GM21360 (cell line): ENCODE measurements around the gene CNPPD1.
A peak's percentile ranks its signal among the peaks of the same experiment; 100 is the strongest.
"Not testable (repeated sequence)": the region's sequence is repeated elsewhere in the genome, so short reads cannot be mapped to it uniquely, and the experiment has no call there.

Experiments used
- ATAC-seq: cut with Tn5 transposase; IDR thresholded peaks from one replicate; pipeline ENCODE4 v1.9.1; 2021; ENCODE audit warnings: mild to moderate bottlenecking, moderate library complexity; ENCODE audit not compliant: unreplicated experiment

CNPPD1 gene

GRCh38 chr2:219209236-219210195 is 32.8 kb upstream of the CNPPD1 start:
- ATAC-seq: no peak

DNA sequence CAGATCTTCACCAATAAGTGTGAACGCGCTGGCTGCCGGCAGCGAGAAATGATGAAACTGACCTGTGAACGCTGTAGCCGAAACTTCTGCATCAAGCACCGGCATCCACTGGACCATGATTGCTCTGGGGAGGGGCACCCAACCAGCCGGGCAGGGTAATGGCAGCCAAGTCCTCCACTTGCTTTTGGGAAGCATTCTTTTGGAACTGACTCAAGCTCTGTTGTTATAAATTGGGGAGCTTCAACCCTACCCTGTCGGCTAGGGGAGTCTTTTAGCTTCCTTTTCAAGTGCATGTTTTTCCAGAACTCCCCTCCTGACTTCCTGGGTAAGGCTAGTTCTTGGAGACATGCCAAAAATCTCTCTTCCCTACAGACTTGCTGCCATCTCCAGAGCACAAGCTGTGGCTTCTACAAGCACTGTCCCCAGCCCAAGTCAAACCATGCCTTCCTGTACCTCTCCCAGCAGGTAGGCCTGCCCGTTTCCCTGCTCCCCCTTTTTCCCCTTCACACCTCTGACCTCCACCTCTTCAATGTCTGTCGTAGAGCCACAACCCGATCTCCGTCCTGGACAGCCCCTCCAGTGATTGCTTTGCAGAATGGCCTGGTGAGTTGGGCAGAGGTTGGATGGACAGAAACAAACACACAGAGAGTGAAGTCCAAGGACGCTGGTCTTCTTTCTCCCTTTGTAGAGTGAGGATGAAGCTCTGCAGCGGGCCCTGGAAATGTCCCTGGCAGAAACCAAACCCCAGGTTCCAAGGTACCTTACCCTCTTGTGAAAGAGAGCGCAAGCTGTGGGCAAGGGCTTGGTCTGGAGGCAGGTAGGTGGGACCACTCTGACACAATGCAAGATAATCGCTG is 31.4 kb upstream of the CNPPD1 start:
- ATAC-seq: no peak

DNA sequence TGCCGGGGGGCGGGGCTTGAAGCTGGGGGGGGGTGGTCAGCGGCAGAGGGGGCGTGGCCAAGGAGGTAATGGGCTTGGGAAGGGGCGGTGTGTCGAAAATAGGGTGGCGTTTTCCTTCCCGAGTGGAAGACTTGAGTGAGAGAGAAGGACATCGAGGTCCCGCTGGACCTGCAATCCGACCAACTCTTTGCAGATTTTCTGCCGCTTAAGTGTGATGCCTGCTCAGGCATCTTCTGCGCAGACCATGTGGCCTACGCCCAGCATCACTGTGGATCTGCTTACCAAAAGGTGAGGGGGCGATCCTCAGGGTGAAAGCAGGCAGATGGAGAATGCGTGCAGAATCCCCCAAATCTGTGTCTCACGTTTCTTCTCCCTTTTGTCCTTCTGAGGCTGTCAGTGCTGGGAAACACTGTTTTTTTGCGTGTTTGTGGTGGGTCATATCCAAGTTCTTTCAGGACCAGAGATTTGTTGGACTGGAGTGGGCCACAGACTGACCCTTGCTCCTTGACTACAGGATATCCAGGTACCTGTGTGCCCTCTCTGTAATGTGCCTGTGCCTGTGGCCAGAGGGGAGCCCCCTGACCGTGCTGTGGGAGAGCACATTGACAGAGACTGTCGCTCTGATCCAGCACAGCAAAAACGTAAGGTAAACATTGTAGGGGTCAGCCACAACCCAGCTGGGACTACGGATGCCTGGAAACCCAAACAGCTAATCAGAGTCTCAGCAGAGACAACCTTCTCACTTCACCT is 30.6 kb upstream of the CNPPD1 start:
- no peak for ATAC-seq

- peak; percentile 95 for ATAC-seq
Measured at GRCh38 chr2:219206328-219207133, 29.8 kb upstream of the CNPPD1 start, which contains the start of gene ZFAND2B. TSS of gene ZFAND2B (plus strand) at chr2:219206782. CDS start at chr2:219206988, 206 bp downstream.

GRCh38 chr2:219205981-219206327 is 29.2 kb upstream of the CNPPD1 start:
- no peak for ATAC-seq

- ATAC-seq: no peak
Measured at GRCh38 chr2:219205165-219205538, 28.4 kb upstream of the CNPPD1 start.

DNA sequence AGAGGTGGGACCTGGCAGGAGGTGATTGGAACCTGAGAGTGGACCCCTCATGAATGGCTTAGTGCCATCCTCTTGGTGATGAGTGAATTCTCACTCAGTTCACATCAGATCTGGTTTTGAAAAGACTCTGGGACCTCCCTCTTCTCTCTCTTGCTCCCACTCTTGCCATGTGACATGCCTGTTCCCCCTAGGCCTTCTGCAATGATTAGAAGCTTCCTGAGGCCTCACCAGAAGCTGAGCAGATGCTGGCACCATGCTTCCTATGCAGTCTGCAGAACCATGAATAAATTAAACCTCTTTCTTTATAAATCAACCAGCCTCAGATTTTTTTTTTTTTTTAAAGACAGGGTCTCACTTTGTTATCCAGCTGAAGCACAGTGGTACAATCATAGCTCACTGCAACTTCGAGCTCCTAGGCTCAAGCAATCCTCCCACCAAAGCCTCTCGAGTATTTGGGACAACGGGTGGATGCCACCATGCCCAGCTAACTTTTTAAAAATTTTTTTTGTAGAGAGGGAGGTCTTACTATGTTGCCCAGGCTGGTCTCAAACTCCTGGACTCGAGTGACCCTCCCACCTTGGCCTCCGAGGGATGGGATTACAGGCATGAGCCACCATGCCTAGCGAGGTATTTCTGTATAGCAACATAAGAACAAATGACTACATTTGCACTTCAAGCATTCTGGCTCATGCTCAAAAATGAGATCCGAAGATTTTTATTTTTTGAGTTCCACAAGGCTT is 27.9 kb upstream of the CNPPD1 start:
- no peak for ATAC-seq

GRCh38 chr2:219201331-219201730 is 24.6 kb upstream of the CNPPD1 start:
- not testable (repeated sequence) for ATAC-seq

DNA sequence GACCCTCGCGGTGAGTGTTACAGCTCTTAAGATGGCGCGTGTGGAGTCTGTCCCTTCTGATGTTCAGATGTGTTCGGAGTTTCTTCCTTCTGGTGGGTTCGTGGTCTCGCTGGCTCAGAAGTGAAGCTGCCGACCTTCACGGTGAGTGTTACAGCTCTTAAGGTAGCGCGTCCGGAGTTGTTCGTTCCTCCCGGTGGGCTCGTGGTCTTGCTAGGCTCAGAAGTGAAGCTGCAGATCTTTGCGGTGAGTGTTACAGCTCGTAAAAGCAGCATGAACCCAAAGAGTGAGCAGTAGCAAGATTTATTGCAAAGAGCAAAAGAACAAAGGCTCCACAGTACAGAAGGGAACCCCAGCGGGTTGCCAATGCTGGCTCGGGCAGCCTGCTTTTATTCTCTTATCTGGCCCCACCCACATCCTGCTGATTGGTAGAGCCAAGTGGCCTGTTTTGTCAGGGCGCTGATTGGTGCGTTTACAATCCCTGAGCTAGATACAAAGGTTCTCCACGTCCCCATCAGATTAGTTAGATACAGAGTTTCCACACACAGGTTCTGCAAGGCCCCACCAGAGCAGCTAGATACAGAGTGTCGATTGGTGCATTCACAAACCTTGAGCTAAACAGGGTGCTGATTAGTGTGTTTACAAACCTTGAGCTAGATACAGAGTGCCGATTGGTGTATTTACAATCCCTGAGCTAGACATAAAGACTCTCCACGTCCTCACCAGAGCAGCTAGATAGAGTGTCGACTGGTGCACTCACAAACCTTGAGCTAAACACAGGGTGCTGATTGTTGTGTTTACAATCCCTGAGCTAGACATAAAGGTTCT is 24.0 kb upstream of the CNPPD1 start:
- ATAC-seq: not testable (repeated sequence)

DNA sequence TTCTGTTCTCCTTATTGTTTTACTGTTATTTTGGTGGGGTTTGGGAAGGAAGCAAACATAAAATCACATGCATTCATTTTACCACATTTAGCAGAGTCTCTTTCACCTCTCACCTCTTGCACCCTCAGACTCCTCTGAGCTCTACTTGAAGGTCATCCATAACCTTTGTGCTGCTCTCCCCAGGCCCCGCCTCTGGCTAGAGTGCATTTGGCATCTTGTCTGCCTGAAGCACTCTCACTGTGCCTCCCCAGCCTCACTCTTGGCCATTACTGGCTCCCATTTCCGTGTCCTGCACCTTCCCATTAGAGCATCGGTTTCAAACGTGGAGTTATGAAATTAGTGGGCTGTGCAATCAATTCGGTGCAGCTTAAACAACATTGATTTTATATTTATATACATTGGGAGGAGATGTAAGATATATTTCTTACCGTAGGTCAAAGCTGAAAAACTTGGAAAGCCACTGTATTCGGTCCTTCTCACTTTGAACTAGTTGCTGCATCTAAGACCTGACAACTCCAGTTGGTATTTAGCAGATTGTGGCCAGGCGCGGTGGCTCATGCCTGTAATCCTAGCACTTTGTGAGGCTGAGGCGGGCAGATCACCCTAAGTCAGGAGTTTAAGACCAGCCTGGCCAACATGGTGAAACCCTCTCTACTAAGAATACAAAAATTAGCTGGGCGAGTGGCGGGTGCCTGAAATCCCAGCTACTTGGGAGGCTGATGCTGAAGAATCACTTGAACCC is 22.9 kb upstream of the CNPPD1 start:
- no peak for ATAC-seq

GRCh38 chr2:219198974-219199373 is 22.2 kb upstream of the CNPPD1 start:
- no peak for ATAC-seq

- ATAC-seq: no peak
Measured at GRCh38 chr2:219197388-219197787, 20.7 kb upstream of the CNPPD1 start.

DNA sequence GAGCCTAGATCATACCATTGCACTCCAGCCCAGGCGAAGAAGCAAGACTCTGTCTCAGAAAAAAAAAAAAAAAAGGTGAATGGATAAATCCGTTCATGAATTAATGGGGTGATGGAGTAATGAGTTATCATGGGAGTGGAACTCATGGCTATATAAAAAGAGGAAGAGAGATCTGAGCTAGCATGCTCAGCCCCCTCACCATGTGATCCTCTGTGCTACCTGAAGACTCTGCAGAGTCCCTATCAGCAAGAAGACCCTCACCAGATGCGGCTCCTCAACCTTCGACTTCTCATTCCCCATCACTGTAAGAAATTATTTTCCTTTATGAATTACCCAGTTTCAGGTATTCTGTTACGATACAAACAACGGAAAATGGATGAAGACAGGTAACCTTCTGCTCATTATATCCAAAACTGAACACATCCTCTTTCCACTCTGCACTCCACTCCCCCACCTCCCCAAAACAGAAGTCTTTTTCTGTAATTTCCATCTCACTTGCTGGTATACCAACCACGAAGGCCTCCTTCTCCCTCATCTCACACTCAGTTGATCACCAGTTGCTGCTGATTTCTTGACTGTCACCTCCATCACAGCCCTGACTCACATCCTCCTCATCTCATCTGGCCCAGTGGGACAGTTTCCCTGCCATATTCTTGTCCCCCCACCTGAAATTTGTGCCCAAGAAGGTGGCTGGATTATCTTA is 10.2 kb upstream of the CNPPD1 start:
- ATAC-seq: no peak

DNA sequence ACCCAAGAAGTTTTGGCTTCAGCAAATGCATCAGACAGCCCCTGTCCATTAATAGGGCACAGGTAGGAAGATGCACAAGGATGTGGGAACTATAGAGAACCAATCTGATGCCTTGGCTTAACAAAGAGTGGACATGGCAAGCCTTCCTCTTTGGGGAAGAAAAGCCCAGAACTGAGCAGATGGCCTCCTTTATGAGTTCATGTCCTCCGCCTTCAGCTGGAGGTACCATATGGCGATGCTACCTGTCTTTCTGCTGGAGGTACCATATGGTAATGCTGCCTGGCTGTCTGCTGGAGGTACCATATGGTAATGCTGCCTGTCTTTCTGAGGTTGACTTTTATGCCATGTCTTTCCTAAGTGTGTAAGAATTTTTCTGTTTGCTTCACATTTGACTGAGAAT is 7.4 kb upstream of the CNPPD1 start:
- ATAC-seq: no peak

DNA sequence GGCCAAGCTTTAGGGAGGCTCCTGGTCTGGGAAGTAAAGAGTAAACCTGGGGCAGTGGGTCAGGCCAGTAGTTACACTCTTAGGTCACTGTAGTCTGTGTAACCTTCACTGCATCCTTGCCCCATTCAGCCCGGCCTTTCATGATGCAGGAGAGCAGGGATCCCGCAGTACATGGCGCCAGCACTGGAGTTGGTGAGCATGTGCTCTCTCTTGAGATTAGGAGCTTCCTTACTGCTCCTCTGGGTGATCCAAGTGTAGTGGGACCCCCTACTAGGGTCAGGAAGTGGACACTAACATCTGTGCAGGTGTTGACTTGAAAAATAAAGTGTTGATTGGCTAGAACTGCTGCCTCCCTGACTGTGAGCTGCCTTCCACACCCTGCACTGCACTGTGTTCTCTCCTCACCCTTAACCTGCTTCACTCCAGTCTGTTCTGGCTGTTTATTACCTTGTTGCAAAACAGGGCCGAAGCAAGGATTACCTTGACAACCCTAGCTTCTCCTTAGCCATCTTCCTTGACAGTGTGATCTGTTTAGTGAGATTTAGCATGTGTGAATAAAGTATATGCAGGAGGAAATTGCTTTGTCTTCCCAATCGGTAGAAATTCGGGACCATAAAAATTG is 6.5 kb upstream of the CNPPD1 start:
- no peak for ATAC-seq

GRCh38 chr2:219182331-219183150 is 5.8 kb upstream of the CNPPD1 start:
- ATAC-seq: no peak
